AG09319 (cell line): ENCODE data around the gene NPAS4.

ENCODE experiments used
- DNase-seq: peaks from one replicate; pipeline ENCODE4 v3.0.0-alpha.2; 2010; ENCODE audit warnings: low read depth; ENCODE audit errors: extremely low read depth
- TF ChIP-seq, protein P1 (sequence below): IDR thresholded peaks from 2 replicates; pipeline ENCODE4 v1.5.1; 2011; ENCODE audit warnings: low read depth, mild to moderate bottlenecking, inconsistent platforms, low read length, moderate library complexity

Gene NPAS4

DNA sequence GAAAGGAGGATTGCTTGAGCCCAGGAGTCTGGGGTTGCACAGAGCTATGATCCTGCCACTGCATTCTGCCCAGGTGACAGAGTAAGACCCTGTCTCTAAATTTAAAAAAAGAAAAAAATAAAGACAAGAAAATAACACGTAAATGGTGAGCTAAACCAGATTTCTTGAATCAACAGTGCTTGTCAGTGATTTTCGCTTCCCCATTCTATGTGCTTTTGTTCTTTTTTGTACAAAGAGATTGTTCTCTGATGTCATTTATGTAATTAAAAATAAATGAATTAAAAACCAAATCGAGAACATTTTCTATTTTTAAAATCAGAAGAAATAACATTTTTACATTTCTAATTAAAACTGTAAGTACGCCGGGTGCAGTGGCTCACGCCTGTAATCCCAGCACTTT lies 29.5 kb upstream of the NPAS4 start:
- no peak for DNase-seq
- TF ChIP-seq, protein P1, sequence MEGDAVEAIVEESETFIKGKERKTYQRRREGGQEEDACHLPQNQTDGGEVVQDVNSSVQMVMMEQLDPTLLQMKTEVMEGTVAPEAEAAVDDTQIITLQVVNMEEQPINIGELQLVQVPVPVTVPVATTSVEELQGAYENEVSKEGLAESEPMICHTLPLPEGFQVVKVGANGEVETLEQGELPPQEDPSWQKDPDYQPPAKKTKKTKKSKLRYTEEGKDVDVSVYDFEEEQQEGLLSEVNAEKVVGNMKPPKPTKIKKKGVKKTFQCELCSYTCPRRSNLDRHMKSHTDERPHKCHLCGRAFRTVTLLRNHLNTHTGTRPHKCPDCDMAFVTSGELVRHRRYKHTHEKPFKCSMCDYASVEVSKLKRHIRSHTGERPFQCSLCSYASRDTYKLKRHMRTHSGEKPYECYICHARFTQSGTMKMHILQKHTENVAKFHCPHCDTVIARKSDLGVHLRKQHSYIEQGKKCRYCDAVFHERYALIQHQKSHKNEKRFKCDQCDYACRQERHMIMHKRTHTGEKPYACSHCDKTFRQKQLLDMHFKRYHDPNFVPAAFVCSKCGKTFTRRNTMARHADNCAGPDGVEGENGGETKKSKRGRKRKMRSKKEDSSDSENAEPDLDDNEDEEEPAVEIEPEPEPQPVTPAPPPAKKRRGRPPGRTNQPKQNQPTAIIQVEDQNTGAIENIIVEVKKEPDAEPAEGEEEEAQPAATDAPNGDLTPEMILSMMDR, result no peak

DNA sequence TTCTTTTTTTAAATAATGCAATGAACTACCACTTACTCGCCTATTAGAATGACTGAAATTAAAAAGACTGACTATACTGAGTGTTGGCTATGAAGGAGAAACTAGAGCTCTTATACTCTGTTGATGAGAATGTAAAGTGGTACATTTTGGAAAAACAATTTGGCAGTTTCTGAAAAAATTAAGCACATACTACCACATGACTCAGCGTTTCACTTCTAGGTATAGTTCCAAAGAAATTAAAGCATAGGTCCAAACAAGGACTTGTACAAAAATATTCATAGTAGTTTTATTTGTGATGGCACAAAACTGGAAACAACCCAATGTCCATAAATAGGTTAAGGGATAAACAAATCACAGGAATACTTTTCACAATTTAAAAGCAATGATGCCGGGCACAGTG lies 26.9 kb upstream of the NPAS4 start:
- DNase-seq, result no peak

DNA sequence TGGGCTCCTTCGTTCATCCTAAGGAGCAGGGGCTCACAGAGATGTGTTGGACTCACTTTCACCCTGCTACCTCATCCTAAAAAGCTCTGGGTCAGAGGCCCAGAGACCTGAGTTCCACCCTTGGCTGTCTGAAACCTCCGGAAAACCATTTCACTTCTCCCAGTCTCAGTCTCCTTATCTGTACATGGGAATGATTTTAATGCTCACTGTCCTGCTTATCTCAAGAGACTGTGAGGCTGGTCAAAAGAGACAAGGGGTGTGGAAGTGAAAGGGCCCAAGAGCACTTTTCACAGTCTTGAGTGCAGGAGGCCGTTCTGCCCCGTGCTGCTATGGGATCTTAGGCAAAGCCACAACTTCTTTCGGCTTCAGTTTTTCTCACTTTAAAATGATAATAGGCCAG lies 13.2 kb upstream of the NPAS4 start:
- TF ChIP-seq, protein P1, result no peak
- no peak for DNase-seq

More for the DNA sequence above, 26.9 kb upstream of the NPAS4 start:
- TF ChIP-seq, protein P1, result no peak

DNA sequence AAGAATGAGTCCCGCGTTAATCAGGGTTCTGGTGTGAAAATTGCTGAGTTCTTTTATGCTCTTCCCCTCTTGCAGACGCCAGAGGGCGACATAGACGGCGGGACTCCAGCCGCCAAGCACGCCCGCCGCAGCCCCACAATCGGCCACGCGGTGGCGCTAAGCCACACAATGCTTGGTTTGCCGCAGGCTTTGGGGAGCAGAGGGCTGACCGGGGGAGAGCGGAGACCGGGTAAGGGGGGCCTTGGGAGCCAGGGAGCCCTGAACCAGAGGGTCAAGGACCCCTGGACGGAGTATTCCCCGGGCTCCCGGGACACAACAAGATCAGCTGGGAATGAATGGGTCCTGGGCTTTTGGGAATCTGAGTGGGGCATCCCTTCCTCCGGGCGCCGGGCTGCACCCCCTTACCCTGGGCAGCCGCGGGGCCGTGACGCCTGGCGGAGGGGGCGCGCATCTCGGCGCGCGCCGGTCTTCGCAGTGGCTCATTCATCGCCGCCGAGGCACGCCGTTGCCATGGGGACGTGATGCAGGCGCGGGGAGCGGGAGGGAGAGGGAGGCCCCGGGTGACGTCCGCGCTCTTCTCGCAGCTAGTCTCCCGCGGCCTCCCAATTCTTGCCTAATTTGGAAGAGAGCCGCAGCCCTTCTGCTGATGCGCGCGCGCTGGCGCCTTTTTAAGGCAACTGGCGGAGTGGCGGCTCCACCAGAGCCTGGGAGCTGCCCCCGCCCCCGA lies 12.2 kb upstream of the NPAS4 start:
- TF ChIP-seq, protein P1, result peak; percentile 100
- DNase-seq, result peak; percentile 78

DNA sequence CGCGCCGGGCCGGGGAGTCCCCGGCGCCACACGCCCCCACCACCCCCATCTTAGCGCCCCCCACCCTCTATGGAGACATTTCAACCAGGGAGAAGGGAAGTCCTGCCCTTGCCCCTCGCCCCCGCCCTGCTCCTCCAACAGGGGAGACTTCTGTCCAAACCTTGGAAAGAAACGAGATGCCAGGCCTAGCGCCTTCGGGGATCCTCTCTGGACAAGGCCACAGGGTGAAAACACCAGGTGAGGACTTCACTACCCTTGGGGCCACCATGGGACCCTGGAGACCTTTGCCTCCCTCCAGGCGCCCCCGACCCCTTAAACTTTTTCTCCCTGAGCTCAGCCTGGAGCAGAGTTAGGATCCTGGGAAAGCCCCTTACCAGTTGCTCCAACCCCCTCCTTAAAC lies 11.6 kb upstream of the NPAS4 start:
- no peak for DNase-seq
- TF ChIP-seq, protein P1, result no peak

DNA sequence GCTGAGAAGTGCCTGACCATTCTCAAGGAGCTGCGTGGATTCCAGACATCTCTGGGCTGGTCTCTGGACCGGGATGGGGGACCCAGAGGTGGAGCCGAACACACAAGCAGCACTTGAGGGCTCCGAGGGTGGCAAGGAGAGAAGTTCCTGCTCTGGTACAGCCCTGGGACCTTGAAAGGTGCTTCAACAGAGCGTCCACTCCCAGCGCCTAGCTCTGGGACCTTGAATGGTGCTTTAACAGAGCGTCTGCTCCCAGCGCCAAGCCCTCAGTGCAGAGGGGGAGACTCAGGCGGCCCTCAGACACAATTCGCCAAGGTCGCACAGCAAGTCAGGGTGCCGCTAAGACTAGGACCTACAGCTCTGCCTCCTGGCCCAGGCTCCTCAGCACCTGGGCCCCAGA lies 10.6 kb upstream of the NPAS4 start:
- DNase-seq, result no peak

DNA sequence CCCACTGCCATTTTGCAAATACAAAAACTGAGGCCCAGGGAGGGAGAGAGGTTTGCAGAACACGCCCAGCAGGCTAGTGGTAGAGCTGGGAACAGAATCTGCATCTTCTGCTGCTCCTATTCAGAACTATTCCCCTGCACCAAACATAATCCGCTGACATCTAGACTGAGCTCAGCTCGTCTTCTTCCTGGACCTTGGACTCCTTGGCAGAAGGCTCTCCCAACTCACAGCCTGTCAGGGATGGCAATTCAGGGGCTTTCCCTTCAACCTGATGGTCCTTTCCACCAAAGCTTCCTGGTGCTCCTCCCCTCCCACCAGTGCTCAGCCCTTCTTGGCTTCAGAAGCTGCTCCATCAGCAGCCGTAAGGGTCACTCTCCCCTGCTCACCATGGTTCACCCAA lies 9.5 kb upstream of the NPAS4 start:
- TF ChIP-seq, protein P1, result no peak
- no peak for DNase-seq

More for the DNA sequence above, 10.6 kb upstream of the NPAS4 start:
- TF ChIP-seq, protein P1, result no peak
